HL-60 (cell line): ENCODE data around the gene TEAD4.

Experiments
- GABPA ChIP-seq: IDR thresholded peaks from 2 replicates; pipeline ENCODE4 v1.6.1; 2012; ENCODE audit warnings: low read depth
- POLR2AphosphoS5 ChIP-seq: IDR thresholded peaks from 2 replicates; pipeline ENCODE4 v1.6.1; 2012; ENCODE audit warnings: low read depth
- TF ChIP-seq, protein P1 (sequence below): IDR thresholded peaks from one replicate; pipeline ENCODE4 v1.5.1; 2011; ENCODE audit warnings: low read length, control low read depth, inconsistent platforms; ENCODE audit not compliant: insufficient read depth

DNA sequence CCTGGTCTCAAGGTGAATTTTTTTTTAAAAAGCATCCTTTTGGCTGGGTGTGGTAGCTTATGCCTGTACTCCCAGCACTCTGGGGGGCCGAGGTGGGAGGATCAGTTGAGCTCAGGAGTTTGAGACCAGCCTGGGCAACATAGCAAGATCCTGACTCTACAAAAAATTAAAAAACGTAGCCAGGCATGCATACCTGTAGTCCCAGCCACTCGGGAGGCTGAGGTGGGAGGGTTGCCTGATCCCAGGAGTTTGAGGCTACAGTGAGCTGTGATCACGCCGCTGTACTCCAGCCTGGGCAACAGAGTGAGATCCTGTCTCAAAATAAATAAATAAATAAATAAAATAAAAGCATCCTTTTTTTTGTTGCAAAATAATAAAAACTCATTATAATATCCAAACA, 130.4 kb downstream of the TEAD4 start:
- TF ChIP-seq, protein P1, sequence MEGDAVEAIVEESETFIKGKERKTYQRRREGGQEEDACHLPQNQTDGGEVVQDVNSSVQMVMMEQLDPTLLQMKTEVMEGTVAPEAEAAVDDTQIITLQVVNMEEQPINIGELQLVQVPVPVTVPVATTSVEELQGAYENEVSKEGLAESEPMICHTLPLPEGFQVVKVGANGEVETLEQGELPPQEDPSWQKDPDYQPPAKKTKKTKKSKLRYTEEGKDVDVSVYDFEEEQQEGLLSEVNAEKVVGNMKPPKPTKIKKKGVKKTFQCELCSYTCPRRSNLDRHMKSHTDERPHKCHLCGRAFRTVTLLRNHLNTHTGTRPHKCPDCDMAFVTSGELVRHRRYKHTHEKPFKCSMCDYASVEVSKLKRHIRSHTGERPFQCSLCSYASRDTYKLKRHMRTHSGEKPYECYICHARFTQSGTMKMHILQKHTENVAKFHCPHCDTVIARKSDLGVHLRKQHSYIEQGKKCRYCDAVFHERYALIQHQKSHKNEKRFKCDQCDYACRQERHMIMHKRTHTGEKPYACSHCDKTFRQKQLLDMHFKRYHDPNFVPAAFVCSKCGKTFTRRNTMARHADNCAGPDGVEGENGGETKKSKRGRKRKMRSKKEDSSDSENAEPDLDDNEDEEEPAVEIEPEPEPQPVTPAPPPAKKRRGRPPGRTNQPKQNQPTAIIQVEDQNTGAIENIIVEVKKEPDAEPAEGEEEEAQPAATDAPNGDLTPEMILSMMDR, result no peak
- TF ChIP-seq POLR2AphosphoS5 (no peak), GABPA (no peak)
